Karpas-422 (cell line): ENCODE data around the gene LYPD3. TPM values are rescaled to one million over a fixed set of nuclear protein-coding genes. Genes with fewer than 3 reads are reported as not detected.

ENCODE experiments used
- DNase-seq: peaks from one replicate; pipeline ENCODE4 v3.0.0-alpha.2; 2015
- H2AFZ ChIP-seq: fragments of 200-600 bp; sonication (generic); 2 replicates; pipeline ENCODE4 v1.6.1; 2014; ENCODE audit warnings: antibody characterized with exemption, low read length, mixed read lengths
- H3K27ac ChIP-seq: fragments of 200-600 bp; sonication (generic); 2 replicates; pipeline ENCODE4 v1.5.1; 2014; ENCODE audit warnings: mild to moderate bottlenecking, low read length, moderate library complexity
- H3K27me3 ChIP-seq: fragments of 200-600 bp; sonication (generic); 2 replicates; pipeline ENCODE4 v1.6.1; 2014; ENCODE audit warnings: low read length, mixed read lengths
- H3K36me3 ChIP-seq: fragments of 200-600 bp; sonication (generic); 2 replicates; pipeline ENCODE4 v1.6.1; 2014; ENCODE audit warnings: low read length, mixed read lengths; ENCODE audit not compliant: insufficient read depth
- H3K4me1 ChIP-seq: fragments of 200-600 bp; sonication (generic); 2 replicates; pipeline ENCODE4 v1.6.1; 2014; ENCODE audit warnings: mild to moderate bottlenecking, low read length, mixed read lengths
- H3K4me2 ChIP-seq: fragments of 200-600 bp; sonication (generic); 2 replicates; pipeline ENCODE4 v1.6.1; 2014; ENCODE audit warnings: low read length, low read depth, mild to moderate bottlenecking; ENCODE audit not compliant: poor library complexity, severe bottlenecking
- H3K4me3 ChIP-seq: fragments of 200-600 bp; sonication (generic); 2 replicates; pipeline ENCODE4 v1.5.1; 2014; ENCODE audit warnings: mild to moderate bottlenecking, antibody characterized with exemption, low read length, mixed read lengths
- H3K79me2 ChIP-seq: fragments of 200-600 bp; sonication (generic); 2 replicates; pipeline ENCODE4 v1.6.1; 2014; ENCODE audit warnings: mild to moderate bottlenecking, low read length, mixed read lengths
- H3K9ac ChIP-seq: fragments of 200-600 bp; sonication (generic); 2 replicates; pipeline ENCODE4 v1.6.0; 2014; ENCODE audit warnings: low read length
- H3K9me2 ChIP-seq: fragments of 200-600 bp; sonication (generic), shearing (Covaris generic); replicated peaks from 2 replicates; pipeline ENCODE4 v1.6.0; 2014; ENCODE audit warnings: mild to moderate bottlenecking, low read length, moderate library complexity; ENCODE audit not compliant: insufficient read depth
- H3K9me3 ChIP-seq: fragments of 300-700, 200-600 bp; sonication (generic); 2 replicates; pipeline ENCODE4 v1.6.1; 2014; ENCODE audit warnings: low read length, mixed read lengths
- H4K20me1 ChIP-seq: fragments of 200-600 bp; sonication (generic); 2 replicates; pipeline ENCODE4 v1.6.1; 2014; ENCODE audit warnings: mild to moderate bottlenecking, antibody characterized with exemption, low read length, low read depth; ENCODE audit not compliant: insufficient read depth
- total RNA-seq: library from RNA; depleted of rRNA; stranded (reverse); fragments of >200 nt; shearing (Covaris generic); gene quantifications from 2 replicates; pipeline ENCODE4 v1.2.3, GENCODE V29; 2014; ENCODE audit warnings: low replicate concordance

The LYPD3 gene
- total RNA-seq, 1 experiment from 2014 or later, result not detected

DNA sequence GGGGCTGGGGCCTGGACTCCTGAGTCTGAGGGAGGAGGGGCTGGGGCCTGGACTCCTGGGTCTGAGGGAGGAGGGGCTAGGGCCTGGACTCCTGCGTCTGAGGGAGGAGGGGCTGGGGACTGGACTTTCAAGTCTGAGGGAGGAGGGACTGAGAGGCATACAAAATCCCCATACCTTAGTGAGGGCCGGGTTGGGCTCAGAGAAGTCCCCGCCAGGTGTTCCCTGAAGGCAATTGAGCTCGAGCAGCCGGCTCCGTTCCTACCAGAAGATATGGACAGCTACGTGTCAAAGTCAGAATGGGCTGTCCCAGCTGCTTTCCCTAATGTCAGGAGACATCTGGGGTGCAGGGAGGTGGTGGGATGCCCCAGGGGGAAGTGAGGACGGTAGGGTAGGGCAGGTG is 29.7 kb upstream of the LYPD3 start:
- no peaks in the 10 kb centered on the region for H3K9me2 ChIP-seq
- no peak for DNase-seq
- no peak overlapping the region for H3K4me3 ChIP-seq
- H2AFZ ChIP-seq, result no peak overlapping the region
- no peak overlapping the region for H3K27ac ChIP-seq
- no peak overlapping the region for H3K9ac ChIP-seq
- no peaks in the 10 kb centered on the region for H3K79me2 ChIP-seq
- H3K4me1 ChIP-seq, result no peaks in the 10 kb centered on the region
- no peaks in the 10 kb centered on the region for H3K27me3 ChIP-seq
- no peaks in the 10 kb centered on the region for H4K20me1 ChIP-seq
- H3K4me2 ChIP-seq, result no peak overlapping the region
- no peaks in the 10 kb centered on the region for H3K9me3 ChIP-seq
- no peaks in the 10 kb centered on the region for H3K36me3 ChIP-seq

DNA sequence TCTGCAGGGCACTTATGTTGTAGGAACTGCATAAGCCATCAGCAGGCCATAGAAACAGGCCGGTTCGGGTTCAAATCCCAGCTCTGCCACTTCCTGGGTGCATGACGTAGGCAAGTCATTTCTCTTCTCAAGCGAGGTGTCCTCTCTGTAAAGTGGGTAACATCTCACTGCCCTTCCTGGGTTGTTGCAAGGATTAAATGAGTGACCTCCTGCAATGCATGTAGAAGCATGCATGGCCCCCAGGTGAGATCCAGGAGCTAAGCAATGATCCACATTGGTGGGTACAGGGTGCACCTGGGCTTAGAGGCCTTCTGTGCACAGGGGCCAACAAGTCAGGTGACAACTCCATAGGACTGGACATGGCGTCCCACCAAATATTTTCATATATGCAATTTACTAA is 25.4 kb upstream of the LYPD3 start:
- no peaks in the 10 kb centered on the region for H3K4me1 ChIP-seq
- H3K27ac ChIP-seq, result no peak overlapping the region
- no peak overlapping the region for H3K9ac ChIP-seq
- no peaks in the 10 kb centered on the region for H3K27me3 ChIP-seq
- no peak overlapping the region for H3K4me3 ChIP-seq
- no peak for DNase-seq
- H3K36me3 ChIP-seq, result no peaks in the 10 kb centered on the region
- no peaks in the 10 kb centered on the region for H3K79me2 ChIP-seq
- H3K9me3 ChIP-seq, result no peaks in the 10 kb centered on the region
- no peaks in the 10 kb centered on the region for H4K20me1 ChIP-seq
- H3K4me2 ChIP-seq, result no peak overlapping the region
- no peak overlapping the region for H2AFZ ChIP-seq
- H3K9me2 ChIP-seq, result no peaks in the 10 kb centered on the region

DNA sequence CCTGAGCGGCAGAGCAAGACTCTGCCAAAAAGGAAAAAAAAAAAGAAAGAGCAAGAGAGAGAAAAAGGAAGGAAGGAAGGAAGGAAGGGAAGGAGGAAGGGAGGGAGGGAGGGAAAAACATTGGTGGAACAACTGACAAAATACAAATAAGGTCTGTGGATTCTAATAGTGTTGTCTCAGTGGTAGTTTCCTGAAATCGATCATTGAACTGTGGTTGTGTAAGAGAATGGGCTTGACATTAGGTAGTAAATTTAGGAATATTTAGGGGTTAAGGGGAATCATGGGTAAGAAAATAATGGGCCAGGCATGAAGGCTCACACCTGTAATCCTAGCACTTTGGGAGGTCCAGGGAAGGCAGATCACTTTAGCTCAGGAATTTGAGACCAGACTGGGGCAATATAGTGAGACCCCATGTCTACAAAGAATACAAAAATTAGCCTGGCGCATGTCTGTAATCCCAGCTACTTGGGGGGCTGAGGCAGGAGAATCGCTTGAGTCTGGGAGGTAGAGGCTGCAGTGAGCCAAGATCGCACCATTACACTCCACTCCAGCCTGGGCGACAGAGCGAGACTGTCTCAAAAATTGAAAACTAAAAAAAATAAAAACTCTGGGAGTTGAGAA is 24.7 kb upstream of the LYPD3 start:
- H3K4me3 ChIP-seq, result no peak overlapping the region
- H4K20me1 ChIP-seq, result no peaks in the 10 kb centered on the region
- H3K36me3 ChIP-seq, result no peaks in the 10 kb centered on the region
- no peaks in the 10 kb centered on the region for H3K79me2 ChIP-seq
- H3K9me2 ChIP-seq, result no peaks in the 10 kb centered on the region
- DNase-seq, result no peak
- no peaks in the 10 kb centered on the region for H3K4me1 ChIP-seq
- no peak overlapping the region for H3K4me2 ChIP-seq
- no peak overlapping the region for H2AFZ ChIP-seq
- H3K9ac ChIP-seq, result no peak overlapping the region
- H3K27ac ChIP-seq, result no peak overlapping the region
- no peaks in the 10 kb centered on the region for H3K27me3 ChIP-seq
- H3K9me3 ChIP-seq, result no peaks in the 10 kb centered on the region

DNA sequence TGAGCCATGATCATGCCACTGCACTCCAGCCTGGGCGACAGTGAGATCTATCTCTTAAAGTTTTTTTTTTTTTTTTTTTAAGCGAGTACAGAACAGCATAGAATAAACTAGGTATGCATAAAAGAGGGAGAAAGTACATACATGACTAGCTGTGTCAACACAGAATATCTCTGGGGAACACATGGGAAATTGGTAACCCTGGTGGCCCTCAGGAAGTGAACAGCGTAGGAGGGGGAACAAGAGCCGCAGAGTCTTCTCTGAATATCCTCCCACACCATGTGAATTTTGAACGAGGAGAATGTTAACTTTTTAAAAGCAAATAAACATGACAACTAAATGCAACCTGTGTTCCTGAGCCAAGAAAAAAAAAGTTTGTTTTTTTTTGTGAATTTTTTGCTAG is 23.9 kb upstream of the LYPD3 start:
- no peaks in the 10 kb centered on the region for H3K9me2 ChIP-seq
- H3K36me3 ChIP-seq, result no peaks in the 10 kb centered on the region
- no peaks in the 10 kb centered on the region for H3K4me1 ChIP-seq
- no peak overlapping the region for H3K4me3 ChIP-seq
- H3K27ac ChIP-seq, result no peak overlapping the region
- H4K20me1 ChIP-seq, result no peaks in the 10 kb centered on the region
- no peak for DNase-seq
- no peaks in the 10 kb centered on the region for H3K27me3 ChIP-seq
- no peaks in the 10 kb centered on the region for H3K9me3 ChIP-seq
- no peak overlapping the region for H2AFZ ChIP-seq
- H3K9ac ChIP-seq, result no peak overlapping the region
- no peaks in the 10 kb centered on the region for H3K79me2 ChIP-seq
- H3K4me2 ChIP-seq, result no peak overlapping the region

DNA sequence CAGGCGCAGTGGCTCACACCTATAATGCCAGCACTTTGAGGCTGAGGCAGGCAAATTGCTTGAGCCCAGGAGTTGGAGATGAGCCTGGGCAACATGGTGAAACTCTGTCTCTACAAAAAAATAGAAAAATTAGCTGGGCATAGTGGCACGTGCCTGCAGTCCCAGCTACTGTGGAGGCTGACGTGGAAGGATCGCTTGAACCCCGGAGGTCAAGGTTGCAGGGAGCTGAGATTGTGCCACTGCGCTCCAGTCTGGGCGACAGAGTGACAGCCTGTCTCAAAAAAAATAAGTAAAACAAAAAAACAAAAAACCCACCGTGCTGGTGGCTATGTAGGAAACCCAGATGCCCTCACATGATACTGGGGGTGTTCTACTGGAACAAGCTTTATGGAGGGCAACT is 22.8 kb upstream of the LYPD3 start:
- Histone ChIP-seq H3K9me2 (no peaks in the 10 kb centered on the region), H3K27ac (no peak overlapping the region), H3K9me3 (no peaks in the 10 kb centered on the region), H3K9ac (no peak overlapping the region), H3K4me1 (peaks cover 4% of the 10 kb centered on the region; the same call in 1 of the 2 replicates), H4K20me1 (no peaks in the 10 kb centered on the region), H2AFZ (no peak overlapping the region), H3K79me2 (no peaks in the 10 kb centered on the region), H3K4me2 (no peak overlapping the region), H3K4me3 (no peak overlapping the region), H3K27me3 (no peaks in the 10 kb centered on the region), H3K36me3 (no peaks in the 10 kb centered on the region)
- DNase-seq, result no peak

DNA sequence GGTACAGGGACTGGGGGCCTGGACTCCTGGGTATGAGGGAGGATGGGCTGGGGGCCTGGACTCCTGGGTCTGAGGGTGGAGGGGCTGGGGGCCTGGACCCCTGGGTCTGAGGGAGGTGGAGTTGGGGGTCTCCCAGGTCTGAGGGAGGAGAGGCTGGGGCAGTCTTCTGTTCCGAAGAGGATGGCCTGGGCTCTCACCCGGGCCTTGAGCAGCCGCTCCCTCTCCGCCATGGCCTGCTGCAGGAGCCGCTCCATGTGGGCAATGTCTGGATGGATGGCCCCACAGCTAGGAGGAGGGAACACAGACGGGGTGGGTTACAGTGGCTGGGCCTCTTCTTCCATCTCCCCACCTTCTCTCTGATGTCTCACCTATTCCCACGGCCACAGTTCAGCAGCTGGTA is 21.0 kb upstream of the LYPD3 start:
- no peak overlapping the region for H3K4me2 ChIP-seq
- DNase-seq, result no peak
- H3K9ac ChIP-seq, result no peak overlapping the region
- H3K27me3 ChIP-seq, result no peaks in the 10 kb centered on the region
- no peaks in the 10 kb centered on the region for H4K20me1 ChIP-seq
- H3K36me3 ChIP-seq, result no peaks in the 10 kb centered on the region
- H3K9me3 ChIP-seq, result no peaks in the 10 kb centered on the region
- no peak overlapping the region for H3K27ac ChIP-seq
- no peaks in the 10 kb centered on the region for H3K79me2 ChIP-seq
- no peak overlapping the region for H2AFZ ChIP-seq
- no peak overlapping the region for H3K4me3 ChIP-seq
- no peaks in the 10 kb centered on the region for H3K9me2 ChIP-seq
- H3K4me1 ChIP-seq, result peaks cover 4% of the 10 kb centered on the region; the same call in 1 of the 2 replicates

DNA sequence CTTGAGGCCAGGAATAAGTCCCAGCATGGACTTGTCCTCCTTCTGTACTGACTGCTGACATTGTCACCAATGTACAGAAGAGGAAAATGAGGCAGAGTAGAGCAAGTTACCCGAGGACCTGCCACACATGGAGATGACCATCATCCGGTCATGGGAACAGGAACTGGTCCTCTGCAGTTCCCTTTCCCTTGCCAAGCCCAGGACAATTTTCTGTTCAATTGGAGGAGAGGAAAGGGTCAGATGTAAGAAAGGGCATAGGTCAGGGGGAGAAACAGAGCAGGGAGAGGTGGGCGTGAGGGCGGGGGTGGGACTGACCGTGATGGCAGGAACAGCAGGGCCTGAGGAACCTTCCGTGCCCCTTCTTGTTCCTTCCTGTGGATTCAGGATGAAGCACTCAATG is 20.5 kb upstream of the LYPD3 start:
- Histone ChIP-seq H3K9me3 (no peaks in the 10 kb centered on the region), H3K79me2 (no peaks in the 10 kb centered on the region), H3K4me2 (no peak overlapping the region), H4K20me1 (no peaks in the 10 kb centered on the region), H3K9ac (no peak overlapping the region), H3K36me3 (no peaks in the 10 kb centered on the region), H3K4me3 (no peak overlapping the region), H2AFZ (no peak overlapping the region), H3K27ac (no peak overlapping the region), H3K27me3 (no peaks in the 10 kb centered on the region), H3K9me2 (no peaks in the 10 kb centered on the region), H3K4me1 (peaks cover 4% of the 10 kb centered on the region; the same call in 1 of the 2 replicates)
- DNase-seq, result no peak

DNA sequence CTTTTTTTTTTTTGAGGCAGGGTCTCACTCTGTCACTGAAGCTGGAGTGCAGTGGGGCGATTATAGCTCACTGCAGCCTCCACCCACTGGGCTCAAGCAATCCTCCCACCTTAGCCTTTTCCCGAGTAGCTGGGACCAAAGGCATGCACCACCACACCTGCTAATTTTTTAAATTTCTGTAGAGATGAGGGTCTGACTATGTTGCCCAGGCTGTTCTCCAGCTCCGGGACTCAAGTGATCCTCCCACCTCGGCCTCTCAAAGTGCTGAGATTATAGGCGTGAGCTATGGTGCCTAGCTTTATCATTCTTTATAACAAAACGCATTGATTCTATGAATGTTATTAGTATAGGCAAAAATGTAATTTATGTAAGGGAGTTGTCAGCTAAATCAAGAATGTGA is 17.9 kb upstream of the LYPD3 start:
- no peak overlapping the region for H3K27ac ChIP-seq
- no peaks in the 10 kb centered on the region for H3K9me2 ChIP-seq
- peaks cover 4% of the 10 kb centered on the region; the same call in 1 of the 2 replicates for H3K4me1 ChIP-seq
- H3K9me3 ChIP-seq, result no peaks in the 10 kb centered on the region
- no peak overlapping the region for H3K4me2 ChIP-seq
- DNase-seq, result no peak
- H4K20me1 ChIP-seq, result no peaks in the 10 kb centered on the region
- no peaks in the 10 kb centered on the region for H3K27me3 ChIP-seq
- H3K9ac ChIP-seq, result no peak overlapping the region
- H2AFZ ChIP-seq, result no peak overlapping the region
- no peaks in the 10 kb centered on the region for H3K79me2 ChIP-seq
- H3K4me3 ChIP-seq, result no peak overlapping the region
- no peaks in the 10 kb centered on the region for H3K36me3 ChIP-seq
